ENCODE data around the gene TCERG1. TPM values are rescaled to one million over a fixed set of nuclear protein-coding genes. Genes with fewer than 3 reads are reported as not detected.

TCERG1 gene
- total RNA-seq, 1 experiment from 2014 or later = 112 TPM

- Histone ChIP-seq H4K20me1 (ENCODE audit: control insufficient read depth, insufficient read depth, insufficient read length) (no peaks in the 10 kb centered on the region), H3K4ac (ENCODE audit: low read depth, low read length) (no peak overlapping the region), H3T11ph (ENCODE audit: low read length) (no peak overlapping the region), H3K27me3 (ENCODE audit: insufficient read depth, low read length) (no peaks in the 10 kb centered on the region), H2BK120ac (ENCODE audit: low read depth, low read length, poor library complexity, severe bottlenecking) (no peak overlapping the region), H3K4me2 (ENCODE audit: insufficient read depth, insufficient read length, low read length) (no peak overlapping the region), H4K5ac (ENCODE audit: insufficient read length, low read depth, low read length) (no peak overlapping the region), H3K18ac (ENCODE audit: insufficient read length, low read depth, low read length) (no peak overlapping the region), H2BK5ac (ENCODE audit: insufficient read length, low read length) (no peak overlapping the region), H3K79me2 (ENCODE audit: insufficient read depth, low read length) (no peaks in the 10 kb centered on the region), H3K23me2 (ENCODE audit: insufficient read length, low read depth, low read length, poor library complexity, severe bottlenecking) (no peaks in the 10 kb centered on the region), H2BK20ac (ENCODE audit: low read depth, low read length, poor library complexity, severe bottlenecking) (no peak overlapping the region), H3K79me1 (ENCODE audit: insufficient read depth, low read depth, low read length, poor library complexity, severe bottlenecking) (no peaks in the 10 kb centered on the region), H2AFZ (ENCODE audit: low read length) (no peak overlapping the region), H4K91ac (ENCODE audit: insufficient read length, low read depth, low read length) (no peak overlapping the region), H3K23ac (ENCODE audit: insufficient read length, low read depth, low read length) (no peak overlapping the region), H3K14ac (ENCODE audit: insufficient read depth, low read length) (no peak overlapping the region), H3K4me1 (ENCODE audit: insufficient read depth, low read length) (peaks cover 5% of the 10 kb centered on the region; the same call in 1 of the 2 replicates), H3K9ac (ENCODE audit: extremely low read depth, insufficient read length, low read length) (no peak overlapping the region), H3K27ac (ENCODE audit: insufficient read length, low read depth, low read length) (no peak overlapping the region), H2BK15ac (ENCODE audit: low read depth, low read length) (no peak overlapping the region), H3K9me3 (ENCODE audit: control insufficient read depth, low read depth, low read length) (no peaks in the 10 kb centered on the region), H3K56ac (ENCODE audit: insufficient read length, low read depth, low read length) (no peak overlapping the region), H2AK5ac (ENCODE audit: insufficient read length, low read length) (no peak overlapping the region), H4K8ac (replicated peaks; ENCODE audit: insufficient read length, low read depth, low read length) (no peak overlapping the region), H2BK12ac (ENCODE audit: insufficient read length, low read depth, low read length) (no peak overlapping the region)
- DNase-seq = peak; percentile 85
- Mint-ChIP-seq H3K27ac (no peak overlapping the region), H3K4me1 (peaks cover 7% of the 10 kb centered on the region in 2 experiments), H3K36me3 (ENCODE audit: insufficient read depth in 1 of 3, low read depth in 3 of 3) (no peaks in the 10 kb centered on the region), H3K27me3 (ENCODE audit: low read depth) (no peaks in the 10 kb centered on the region; the same call in 1 of the 2 replicates), H3K4me3 (no peak overlapping the region), H3K9me3 (no peaks in the 10 kb centered on the region)
- no CpG with 5 or more reads among the region's 16 CpGs for WGBS (ENCODE audit: extremely low coverage, insufficient read length, low lambda C conversion rate)
- TF ChIP-seq, protein P1, sequence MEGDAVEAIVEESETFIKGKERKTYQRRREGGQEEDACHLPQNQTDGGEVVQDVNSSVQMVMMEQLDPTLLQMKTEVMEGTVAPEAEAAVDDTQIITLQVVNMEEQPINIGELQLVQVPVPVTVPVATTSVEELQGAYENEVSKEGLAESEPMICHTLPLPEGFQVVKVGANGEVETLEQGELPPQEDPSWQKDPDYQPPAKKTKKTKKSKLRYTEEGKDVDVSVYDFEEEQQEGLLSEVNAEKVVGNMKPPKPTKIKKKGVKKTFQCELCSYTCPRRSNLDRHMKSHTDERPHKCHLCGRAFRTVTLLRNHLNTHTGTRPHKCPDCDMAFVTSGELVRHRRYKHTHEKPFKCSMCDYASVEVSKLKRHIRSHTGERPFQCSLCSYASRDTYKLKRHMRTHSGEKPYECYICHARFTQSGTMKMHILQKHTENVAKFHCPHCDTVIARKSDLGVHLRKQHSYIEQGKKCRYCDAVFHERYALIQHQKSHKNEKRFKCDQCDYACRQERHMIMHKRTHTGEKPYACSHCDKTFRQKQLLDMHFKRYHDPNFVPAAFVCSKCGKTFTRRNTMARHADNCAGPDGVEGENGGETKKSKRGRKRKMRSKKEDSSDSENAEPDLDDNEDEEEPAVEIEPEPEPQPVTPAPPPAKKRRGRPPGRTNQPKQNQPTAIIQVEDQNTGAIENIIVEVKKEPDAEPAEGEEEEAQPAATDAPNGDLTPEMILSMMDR (conservative IDR thresholded peaks at IDR 0.05) = peak; percentile 92
These were observed 95.1 kb downstream of the TCERG1 start for GRCh38 chr5:146541958-146542849.
